GM18508 (cell line): ENCODE data around the gene DNAI2.

Experiments
- ATAC-seq: cut with Tn5 transposase; IDR thresholded peaks from one replicate; pipeline ENCODE4 v1.9.1; 2021; ENCODE audit warnings: moderate number of reproducible peaks; ENCODE audit not compliant: insufficient read depth, unreplicated experiment

DNAI2 gene

GRCh38 chr17:74334393-74335039 lies 60.5 kb downstream of the DNAI2 start:
- ATAC-seq: no peak

- ATAC-seq: no peak
These were observed 61.6 kb downstream of the DNAI2 start for GRCh38 chr17:74335529-74336062.

- ATAC-seq: no peak
These were observed 62.3 kb downstream of the DNAI2 start for GRCh38 chr17:74336307-74336706.

- ATAC-seq: no peak
These were observed 63.9 kb downstream of the DNAI2 start for GRCh38 chr17:74337834-74338500.

GRCh38 chr17:74339537-74340195 lies 65.6 kb downstream of the DNAI2 start:
- ATAC-seq: no peak

- ATAC-seq: no peak
These were observed 66.5 kb downstream of the DNAI2 start for GRCh38 chr17:74340470-74341023.

- ATAC-seq: no peak
These were observed 68.2 kb downstream of the DNAI2 start for GRCh38 chr17:74342224-74342623.

- ATAC-seq: no peak
These were observed 69.1 kb downstream of the DNAI2 start for GRCh38 chr17:74343121-74343520.

GRCh38 chr17:74343526-74344284 lies 69.7 kb downstream of the DNAI2 start:
- no peak for ATAC-seq

- ATAC-seq: no peak
These were observed 70.6 kb downstream of the DNAI2 start for GRCh38 chr17:74344658-74345057.

GRCh38 chr17:74345433-74346241 lies 71.6 kb downstream of the DNAI2 start:
- no peak for ATAC-seq

GRCh38 chr17:74347646-74348045 lies 73.6 kb downstream of the DNAI2 start:
- ATAC-seq: no peak

- no peak for ATAC-seq
These were observed 75.1 kb downstream of the DNAI2 start for GRCh38 chr17:74349120-74349519.

GRCh38 chr17:74350486-74350885 lies 76.5 kb downstream of the DNAI2 start:
- no peak for ATAC-seq

- ATAC-seq: no peak
These were observed 77.6 kb downstream of the DNAI2 start for GRCh38 chr17:74351552-74352210.

GRCh38 chr17:74353446-74354060 lies 79.5 kb downstream of the DNAI2 start:
- ATAC-seq: no peak

GRCh38 chr17:74354123-74354522 lies 80.1 kb downstream of the DNAI2 start:
- no peak for ATAC-seq

- ATAC-seq: no peak
These were observed 80.5 kb downstream of the DNAI2 start for GRCh38 chr17:74354561-74354960.

GRCh38 chr17:74355065-74355464 lies 81.0 kb downstream of the DNAI2 start:
- ATAC-seq: no peak
